Testis (tissue), 3 donors: ENCODE data around the gene TCF12. TPM values are rescaled to one million over a fixed set of nuclear protein-coding genes. Genes with fewer than 3 reads are reported as not detected.

ENCODE experiments used
- DNase-seq: peaks from one replicate; pipeline ENCODE4 v3.0.0-alpha.2; 2019
- H3K27ac ChIP-seq, 2 donors: fragments of 200-600 bp; sonication (generic); one replicate each; pipeline ENCODE4 v1.5.1; 2019
- H3K27me3 ChIP-seq: fragments of 200-600 bp; sonication (generic); one replicate; pipeline ENCODE4 v1.5.1; 2019
- H3K36me3 ChIP-seq: fragments of 200-600 bp; sonication (generic); one replicate; pipeline ENCODE4 v1.5.1; 2017; ENCODE audit warnings: low read depth; ENCODE audit errors: missing control alignments
- H3K4me1 ChIP-seq: fragments of 200-600 bp; sonication (generic); one replicate; pipeline ENCODE4 v1.5.1; 2019
- H3K4me3 ChIP-seq, 2 donors: fragments of 200-600 bp; sonication (generic); one replicate each; pipeline ENCODE4 v1.5.1; 2017 to 2019
- H3K9me3 ChIP-seq: fragments of 200-600 bp; sonication (generic); one replicate; pipeline ENCODE4 v1.5.1; 2017
- CTCF ChIP-seq, 3 experiments: fragments of 450-650 bp in 2 of 3; fragments of 200-600 bp in 1 of 3; sonication (generic) in 1 of 3; IDR thresholded peaks; one replicate each; pipeline ENCODE4 v1.5.1; 2016 to 2019; ENCODE audit warnings: antibody characterized with exemption in 3 of 3, mild to moderate bottlenecking in 2 of 3, moderate library complexity in 1 of 3
- POLR2A ChIP-seq: fragments of 450-650 bp; IDR thresholded peaks from one replicate; pipeline ENCODE4 v1.6.1; 2017; ENCODE audit warnings: antibody characterized with exemption, mild to moderate bottlenecking, moderate library complexity
- WGBS, 2 donors: methylation state at CpG; one replicate each; pipeline ENCODE4 v1.1.5; 2018; 5-methylcytosine and 5-hydroxymethylcytosine counted together
- intact Hi-C: fragments of 100-400 bp; cut with DNase I; formaldehyde crosslinking; loops from one replicate; pipeline ENCODE4 v1.15.1; 2023; ENCODE audit warnings: low total_unique reads
- polyA plus RNA-seq: library from polyadenylated mRNA; stranded (reverse); fragments of 350-450 nt; fragmentation: Illumina TruSeq; extraction: RNeasy Lipid Tissue Mini Kit (QIAGEN cat#74804); gene quantifications from one replicate; pipeline ENCODE4 v1.2.3, GENCODE V29; 2014; ENCODE audit warnings: low read depth, low replicate concordance; ENCODE audit not compliant: insufficient read depth
- total RNA-seq, 2 donors: library from RNA; depleted of rRNA; stranded (reverse); fragments of >200 nt; gene quantifications; one replicate each; pipeline ENCODE4 v1.2.3, GENCODE V29; 2016

TCF12 gene
- total and polyA plus RNA-seq, 3 donors from 2014 or later, result 51.8 to 152 (median 146) TPM

- TF ChIP-seq CTCF (IDR thresholded peaks at IDR 0.05), result no peak
- TF ChIP-seq POLR2A, result no peak
- Histone ChIP-seq H3K36me3 (no peaks in the 10 kb centered on the region), H3K4me1 (no peaks in the 10 kb centered on the region), H3K27ac (no peak overlapping the region), H3K9me3 (no peaks in the 10 kb centered on the region), H3K4me3 (no peak overlapping the region), H3K27me3 (no peaks in the 10 kb centered on the region)
- 57 to 64% methylated on average over 2 of the region's 2 CpGs for WGBS, 2 donors
- intact Hi-C loops, result no loop called here
- DNase-seq, result no peak
Measured at GRCh38 chr15:57026016-57026592, 107.7 kb downstream of the TCF12 start.

- intact Hi-C loops, result no loop called here
- Histone ChIP-seq H3K27me3 (no peaks in the 10 kb centered on the region), H3K4me3 (no peak overlapping the region), H3K9me3 (no peaks in the 10 kb centered on the region), H3K36me3 (no peaks in the 10 kb centered on the region), H3K27ac (no peak overlapping the region), H3K4me1 (no peaks in the 10 kb centered on the region)
- no peak for DNase-seq
- 96 to 100% methylated on average over 5 of the region's 5 CpGs for WGBS, 2 donors
- no peak for TF ChIP-seq POLR2A
- TF ChIP-seq CTCF (IDR thresholded peaks at IDR 0.05), result no peak
Measured at GRCh38 chr15:57027596-57027995, 109.2 kb downstream of the TCF12 start.

GRCh38 chr15:57028176-57028575, 109.7 kb downstream of the TCF12 start:
- no peaks in the 10 kb centered on the region for H3K4me1 ChIP-seq
- no peak for TF ChIP-seq POLR2A
- TF ChIP-seq CTCF (IDR thresholded peaks at IDR 0.05), result no peak
- no peak for DNase-seq
- no peaks in the 10 kb centered on the region for H3K27me3 ChIP-seq
- intact Hi-C loops, result no loop called here
- WGBS, 2 donors, result 78 to 89% methylated on average over 7 of the region's 7 CpGs
- H3K4me3 ChIP-seq, result no peak overlapping the region
- no peak overlapping the region for H3K27ac ChIP-seq
- no peaks in the 10 kb centered on the region for H3K9me3 ChIP-seq
- no peaks in the 10 kb centered on the region for H3K36me3 ChIP-seq

- intact Hi-C loops, result no loop called here
- WGBS, 2 donors, result 85 to 92% methylated on average over 3 of the region's 3 CpGs
- H3K36me3 ChIP-seq, result no peaks in the 10 kb centered on the region
Measured at GRCh38 chr15:57030011-57030410, 111.6 kb downstream of the TCF12 start.

More at GRCh38 chr15:57030011-57030410, 111.6 kb downstream of the TCF12 start:
- no peaks in the 10 kb centered on the region for H3K4me1 ChIP-seq
- no peak overlapping the region for H3K4me3 ChIP-seq
- TF ChIP-seq POLR2A (no peak), CTCF (IDR thresholded peaks at IDR 0.05) (no peak)
- no peak overlapping the region for H3K27ac ChIP-seq
- no peaks in the 10 kb centered on the region for H3K27me3 ChIP-seq
- H3K9me3 ChIP-seq, result no peaks in the 10 kb centered on the region
- DNase-seq, result no peak
